GM21723 (cell line): ENCODE data around the gene PIP4K2B.
A peak's percentile ranks its signal among the peaks of the same experiment; 100 is the strongest.
"Not testable (repeated sequence)": the region's sequence is repeated elsewhere in the genome, so short reads cannot be mapped to it uniquely, and the experiment has no call there.

Experiments used
- ATAC-seq: cut with Tn5 transposase; IDR thresholded peaks from one replicate; pipeline ENCODE4 v1.9.1; 2021; ENCODE audit warnings: mild to moderate bottlenecking, moderate library complexity; ENCODE audit not compliant: unreplicated experiment

Gene PIP4K2B

GRCh38 chr17:38799501-38800236 lies at the start of gene PIP4K2B:
Gene PIP4K2B, minus strand, starts transcription at chr17:38799556. Its CDS starts 132 bp downstream, at chr17:38799424.
- peak; percentile 80 for ATAC-seq

- no peak for ATAC-seq
These were observed 49.2 kb upstream of the PIP4K2B start for GRCh38 chr17:38848557-38848891.

GRCh38 chr17:38844261-38844757 lies 45.0 kb upstream of the PIP4K2B start:
- no peak for ATAC-seq

- no peak for ATAC-seq
These were observed 26.4 kb upstream of the PIP4K2B start for GRCh38 chr17:38825762-38826247.

GRCh38 chr17:38824899-38825761 lies 25.8 kb upstream of the PIP4K2B start, which contains the start of gene CWC25:
Gene CWC25, minus strand, starts transcription at chr17:38825321. Its CDS starts 138 bp downstream, at chr17:38825183.
- peak; percentile 80 for ATAC-seq

GRCh38 chr17:38815576-38816193 lies 16.3 kb upstream of the PIP4K2B start:
- no peak for ATAC-seq

- no peak for ATAC-seq
These were observed 10.5 kb upstream of the PIP4K2B start for GRCh38 chr17:38809828-38810227.

GRCh38 chr17:38800237-38800760 lies 943 bp upstream of the PIP4K2B start:
- ATAC-seq = no peak

- ATAC-seq = peak; percentile 37
These were observed 499 bp downstream of the PIP4K2B start for GRCh38 chr17:38798614-38799500.

GRCh38 chr17:38797828-38798227 lies 1.5 kb downstream of the PIP4K2B start:
- ATAC-seq = no peak

- ATAC-seq = no peak
These were observed 2.2 kb downstream of the PIP4K2B start for GRCh38 chr17:38797158-38797490.

- no peak for ATAC-seq
These were observed 2.8 kb downstream of the PIP4K2B start for GRCh38 chr17:38796451-38797157.

- ATAC-seq = no peak
These were observed 5.1 kb downstream of the PIP4K2B start for GRCh38 chr17:38794221-38794620.

- no peak for ATAC-seq
These were observed 8.2 kb downstream of the PIP4K2B start for GRCh38 chr17:38791162-38791561.

GRCh38 chr17:38790148-38790707 lies 9.1 kb downstream of the PIP4K2B start:
- ATAC-seq = not testable (repeated sequence)

- no peak for ATAC-seq
These were observed 10.2 kb downstream of the PIP4K2B start for GRCh38 chr17:38789185-38789584.

GRCh38 chr17:38787999-38788398 lies 11.4 kb downstream of the PIP4K2B start:
- not testable (repeated sequence) for ATAC-seq

GRCh38 chr17:38786372-38786771 lies 13.0 kb downstream of the PIP4K2B start:
- no peak for ATAC-seq

- ATAC-seq = no peak
These were observed 16.1 kb downstream of the PIP4K2B start for GRCh38 chr17:38783227-38783626.
